Measurements from ENCODE around the gene FGFRL1.
"Not testable (repeated sequence)": the region's sequence is repeated elsewhere in the genome, so short reads cannot be mapped to it uniquely, and the experiment has no call there.

FGFRL1 gene

DNA sequence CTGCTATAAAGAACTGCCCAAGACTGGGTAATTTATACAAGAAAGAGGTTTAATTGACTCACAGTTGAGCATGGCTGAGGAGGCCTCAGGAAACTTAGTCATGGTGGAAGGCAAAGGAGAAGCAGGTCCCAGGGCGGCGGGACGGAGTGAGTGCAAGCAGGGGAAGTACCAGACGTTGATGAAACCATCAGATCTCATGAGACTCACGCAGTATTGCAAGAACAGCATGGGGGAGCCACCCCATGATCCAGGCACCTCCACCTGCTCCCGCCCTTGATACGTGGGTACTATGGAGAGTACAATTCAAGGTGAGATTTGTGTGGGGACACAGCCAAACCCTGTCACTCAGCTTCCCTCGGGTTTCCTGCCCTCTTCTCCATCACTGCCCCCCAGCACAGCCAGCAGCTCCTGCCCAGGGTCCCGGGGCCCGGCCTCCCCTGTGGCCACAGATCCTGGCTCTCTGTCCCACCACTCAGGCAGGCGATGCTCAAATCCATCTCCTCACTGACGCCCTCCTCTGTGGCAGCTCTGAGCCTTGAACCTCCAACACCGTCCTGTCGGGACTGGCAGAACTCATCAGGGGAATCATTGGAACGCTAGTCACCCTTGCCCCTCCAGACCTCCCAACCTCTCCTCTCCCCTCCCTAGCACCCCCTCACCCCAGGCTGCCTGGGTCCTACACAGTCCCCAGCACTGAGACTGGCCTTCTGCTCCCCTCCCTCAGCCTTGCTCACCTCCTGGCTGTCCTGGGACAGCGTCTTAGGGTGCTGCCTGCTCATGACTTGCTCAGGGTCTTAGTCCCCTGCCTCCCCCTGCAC lies 37.6 kb downstream of the FGFRL1 start:
- H3K4me3 ChIP-seq (ENCODE audit: low read length) = no peak overlapping the region
- DNase-seq (ENCODE audit: low read depth) = no peak
- TF ChIP-seq, protein P1, sequence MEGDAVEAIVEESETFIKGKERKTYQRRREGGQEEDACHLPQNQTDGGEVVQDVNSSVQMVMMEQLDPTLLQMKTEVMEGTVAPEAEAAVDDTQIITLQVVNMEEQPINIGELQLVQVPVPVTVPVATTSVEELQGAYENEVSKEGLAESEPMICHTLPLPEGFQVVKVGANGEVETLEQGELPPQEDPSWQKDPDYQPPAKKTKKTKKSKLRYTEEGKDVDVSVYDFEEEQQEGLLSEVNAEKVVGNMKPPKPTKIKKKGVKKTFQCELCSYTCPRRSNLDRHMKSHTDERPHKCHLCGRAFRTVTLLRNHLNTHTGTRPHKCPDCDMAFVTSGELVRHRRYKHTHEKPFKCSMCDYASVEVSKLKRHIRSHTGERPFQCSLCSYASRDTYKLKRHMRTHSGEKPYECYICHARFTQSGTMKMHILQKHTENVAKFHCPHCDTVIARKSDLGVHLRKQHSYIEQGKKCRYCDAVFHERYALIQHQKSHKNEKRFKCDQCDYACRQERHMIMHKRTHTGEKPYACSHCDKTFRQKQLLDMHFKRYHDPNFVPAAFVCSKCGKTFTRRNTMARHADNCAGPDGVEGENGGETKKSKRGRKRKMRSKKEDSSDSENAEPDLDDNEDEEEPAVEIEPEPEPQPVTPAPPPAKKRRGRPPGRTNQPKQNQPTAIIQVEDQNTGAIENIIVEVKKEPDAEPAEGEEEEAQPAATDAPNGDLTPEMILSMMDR (conservative IDR thresholded peaks at IDR 0.05; ENCODE audit: low read depth, low read length) = no peak

DNA sequence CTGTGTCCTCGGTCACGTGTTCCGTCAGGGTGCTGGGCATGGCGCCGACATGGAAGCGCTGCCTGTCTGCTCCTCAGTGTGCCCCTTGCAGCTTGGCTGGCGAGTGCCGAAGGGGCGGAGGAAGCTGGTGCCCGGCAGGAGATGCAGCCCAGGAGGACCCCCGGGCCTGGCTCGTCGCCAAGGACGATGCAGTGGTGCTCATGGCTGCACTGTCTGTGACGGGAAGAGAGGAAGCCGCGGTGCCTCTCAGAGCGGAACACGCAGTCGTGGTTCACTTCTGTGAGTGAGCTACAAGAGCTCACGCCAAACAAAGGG lies 38.1 kb downstream of the FGFRL1 start:
- no peak overlapping the region for H3K4me3 ChIP-seq (ENCODE audit: low read length)
- TF ChIP-seq, protein P1 (conservative IDR thresholded peaks at IDR 0.05; ENCODE audit: low read depth, low read length) = no peak
- no peak for DNase-seq (ENCODE audit: low read depth)

DNA sequence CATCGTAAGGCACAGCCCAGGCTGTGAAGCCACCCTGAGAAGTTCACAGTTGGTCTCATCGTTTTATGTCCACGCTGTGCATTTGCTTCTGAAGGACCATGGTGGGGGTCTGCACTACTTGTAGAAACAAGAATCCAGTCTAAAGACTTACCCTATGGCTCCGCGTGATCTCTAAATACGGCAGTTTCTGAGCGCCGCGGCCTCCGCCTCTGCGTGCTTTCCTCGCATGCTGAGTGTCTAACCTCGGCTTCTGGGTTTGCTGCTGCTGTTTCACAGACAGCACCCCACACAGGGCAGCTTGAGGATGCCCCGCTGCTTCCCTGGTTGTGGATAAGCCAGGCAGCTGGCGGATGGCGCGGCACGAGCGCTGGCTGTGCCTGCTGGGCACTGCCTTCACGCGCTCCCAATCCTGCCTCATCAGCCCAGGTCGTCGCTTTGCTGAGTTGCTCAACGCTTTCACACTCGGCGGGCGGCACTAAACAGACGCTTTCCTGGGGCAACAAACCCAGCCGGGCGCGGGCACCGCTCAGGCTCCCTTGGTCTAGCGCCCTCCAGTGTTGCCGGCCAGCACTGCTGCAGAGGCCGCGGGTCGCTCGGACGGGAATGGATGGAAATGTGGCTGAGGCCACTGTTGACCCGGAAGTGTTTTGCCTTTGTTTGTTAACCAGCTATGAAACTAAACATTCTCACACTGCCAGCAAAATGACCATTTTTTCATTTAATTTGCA lies 39.2 kb downstream of the FGFRL1 start:
- H3K4me3 ChIP-seq (ENCODE audit: low read length) = no peak overlapping the region
- no peak for DNase-seq (ENCODE audit: low read depth)
- TF ChIP-seq, protein P1 (conservative IDR thresholded peaks at IDR 0.05; ENCODE audit: low read depth, low read length) = peak; percentile 34

DNA sequence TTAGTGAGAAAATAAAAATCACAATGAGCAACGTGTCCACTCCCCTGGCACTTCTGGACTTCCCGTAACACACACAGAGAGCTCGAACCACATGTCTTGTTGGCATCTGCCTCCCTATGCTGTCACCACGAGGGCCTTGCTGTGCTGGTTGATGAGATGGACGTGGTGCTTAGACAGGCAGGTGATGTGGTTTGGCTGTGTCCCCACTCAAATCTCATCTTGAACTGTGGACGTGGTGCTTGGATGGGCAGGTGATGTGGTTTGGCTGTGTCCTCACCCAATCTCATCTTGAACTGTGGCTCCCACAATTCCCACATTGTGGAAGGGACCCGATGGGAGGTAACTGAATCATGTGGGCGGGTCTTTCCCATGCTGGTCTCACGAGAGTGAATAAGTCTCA lies 40.0 kb downstream of the FGFRL1 start:
- TF ChIP-seq, protein P1 (conservative IDR thresholded peaks at IDR 0.05; ENCODE audit: low read depth, low read length) = no peak

DNA sequence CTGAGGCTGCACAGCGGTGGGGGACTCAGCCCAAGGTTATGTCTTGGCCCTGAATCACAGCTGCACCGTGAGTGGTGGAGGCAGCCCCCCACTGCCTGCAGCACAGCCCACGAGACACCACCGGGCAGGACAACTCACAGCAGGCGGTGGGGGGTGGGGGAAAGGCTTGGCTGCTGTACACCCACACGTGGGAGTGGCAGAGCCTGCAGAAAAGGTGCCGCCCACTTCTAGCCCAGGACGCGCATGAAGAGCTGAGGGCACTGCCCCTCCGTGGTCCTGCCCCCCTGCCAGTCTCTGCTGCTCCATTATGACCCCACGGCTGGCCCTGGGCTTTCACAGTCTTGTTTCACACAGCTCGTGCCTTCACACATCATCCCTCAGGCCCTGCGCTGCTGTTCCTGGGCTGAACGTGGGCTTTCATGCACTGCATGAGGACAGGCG lies 40.8 kb downstream of the FGFRL1 start:
- DNase-seq (ENCODE audit: low read depth) = no peak
- TF ChIP-seq, protein P1 (conservative IDR thresholded peaks at IDR 0.05; ENCODE audit: low read depth, low read length) = no peak
- H3K4me3 ChIP-seq (ENCODE audit: low read length) = no peak overlapping the region

More for the DNA sequence above, 40.0 kb downstream of the FGFRL1 start:
- H3K4me3 ChIP-seq (ENCODE audit: low read length) = no peak overlapping the region
- no peak for DNase-seq (ENCODE audit: low read depth)

DNA sequence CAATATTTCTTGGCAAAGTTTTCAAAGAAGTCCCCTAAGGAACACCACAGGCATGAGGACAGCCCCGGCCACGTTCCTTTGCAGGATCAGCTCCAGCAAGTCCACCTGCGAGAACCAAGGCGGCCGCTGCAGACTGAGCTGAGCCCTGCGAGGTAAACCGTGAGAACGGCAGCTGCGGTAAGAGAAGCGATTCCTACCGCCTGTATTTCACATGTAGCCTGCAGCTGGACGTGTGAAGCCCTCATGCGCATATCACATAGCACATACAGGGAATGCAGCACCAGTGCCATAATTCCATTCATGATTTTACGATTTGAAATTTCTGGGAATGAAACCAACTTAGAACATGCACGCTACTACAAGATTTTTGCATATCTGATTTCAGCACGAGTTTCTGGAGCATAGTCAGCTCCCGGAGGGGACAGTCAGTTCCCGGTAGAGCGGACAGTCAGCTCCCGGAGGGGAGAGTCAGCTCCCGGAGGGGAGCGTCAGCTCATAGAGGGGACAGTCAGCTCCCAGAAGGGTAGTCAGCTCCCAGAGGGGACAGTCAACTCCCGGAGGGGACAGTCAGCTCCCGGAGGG lies 41.7 kb downstream of the FGFRL1 start:
- TF ChIP-seq, protein P1 (conservative IDR thresholded peaks at IDR 0.05; ENCODE audit: low read depth, low read length) = no peak
- no peak overlapping the region for H3K4me3 ChIP-seq (ENCODE audit: low read length)
- no peak for DNase-seq (ENCODE audit: low read depth)

DNA sequence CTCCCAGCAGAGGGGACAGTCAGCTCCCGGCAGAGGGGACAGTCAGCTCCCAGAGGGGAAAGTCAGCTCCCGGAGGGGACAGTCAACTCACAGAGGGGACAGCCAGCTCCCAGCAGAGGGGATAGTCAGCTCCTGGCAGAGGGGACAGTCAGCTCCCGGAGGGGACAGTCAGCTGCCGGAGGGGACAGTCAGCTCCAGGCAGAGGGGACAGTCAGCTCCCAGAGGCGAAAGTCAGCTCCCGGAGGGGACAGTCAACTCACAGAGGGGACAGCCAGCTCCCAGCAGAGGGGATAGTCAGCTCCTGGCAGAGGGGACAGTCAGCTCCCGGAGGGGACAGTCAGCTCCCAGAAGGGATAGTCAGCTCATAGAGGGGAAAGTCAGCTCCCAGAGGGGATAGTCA lies 42.5 kb downstream of the FGFRL1 start:
- not testable (repeated sequence) for H3K4me3 ChIP-seq (ENCODE audit: low read length); DNase-seq (ENCODE audit: low read depth)

DNA sequence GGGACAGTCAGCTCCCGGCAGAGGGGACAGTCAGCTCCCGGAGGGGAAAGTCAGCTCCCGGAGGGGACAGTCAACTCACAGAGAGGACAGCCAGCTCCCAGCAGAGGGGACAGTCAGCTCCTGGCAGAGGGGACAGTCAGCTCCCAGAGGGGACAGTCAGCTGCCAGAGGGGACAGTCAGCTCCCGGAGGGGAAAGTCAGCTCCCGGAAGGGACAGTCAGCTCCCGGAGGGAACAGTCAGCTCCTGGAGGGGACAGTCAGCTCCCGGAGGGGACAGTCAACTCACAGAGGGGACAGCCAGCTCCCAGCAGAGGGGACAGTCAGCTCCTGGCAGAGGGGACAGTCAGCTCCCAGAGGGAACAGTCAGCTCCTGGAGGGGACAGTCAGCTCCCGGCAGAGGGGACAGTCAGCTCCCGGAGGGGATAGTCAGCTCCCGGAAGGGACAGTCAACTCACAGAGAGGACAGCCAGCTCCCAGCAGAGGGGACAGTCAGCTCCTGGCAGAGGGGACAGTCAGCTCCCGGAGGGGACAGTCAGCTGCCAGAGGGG lies 43.3 kb downstream of the FGFRL1 start:
- not testable (repeated sequence) for H3K4me3 ChIP-seq (ENCODE audit: low read length); DNase-seq (ENCODE audit: low read depth)

DNA sequence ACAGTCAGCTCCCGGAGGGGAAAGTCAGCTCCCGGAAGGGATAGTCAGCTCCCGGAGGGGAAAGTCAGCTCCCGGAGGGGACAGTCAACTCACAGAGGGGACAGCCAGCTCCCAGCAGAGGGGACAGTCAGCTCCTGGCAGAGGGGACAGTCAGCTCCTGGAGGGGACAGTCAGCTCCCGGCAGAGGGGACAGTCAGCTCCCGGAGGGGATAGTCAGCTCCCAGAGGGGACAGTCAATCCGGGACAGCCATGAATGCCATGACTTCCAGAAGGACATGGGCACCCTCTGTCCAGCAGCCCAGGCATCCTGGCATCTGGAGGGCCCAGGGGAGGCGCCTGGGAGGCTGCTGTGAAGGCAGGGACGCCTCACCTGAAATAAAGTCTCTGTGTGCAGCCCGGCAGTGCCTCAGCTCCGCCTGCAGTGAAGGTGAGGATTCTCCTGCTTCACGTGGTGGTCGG lies 43.8 kb downstream of the FGFRL1 start:
- not testable (repeated sequence) for DNase-seq (ENCODE audit: low read depth); H3K4me3 ChIP-seq (ENCODE audit: low read length)

All from retinal pigment epithelial cell (primary cell).